GM18909 (cell line): ENCODE measurements around the gene MUC5AC.
"Not testable (repeated sequence)": the region's sequence is repeated elsewhere in the genome, so short reads cannot be mapped to it uniquely, and the experiment has no call there.

Experiments
- ATAC-seq: cut with Tn5 transposase; IDR thresholded peaks from one replicate; pipeline ENCODE4 v1.9.1; 2021; ENCODE audit warnings: mild to moderate bottlenecking; ENCODE audit not compliant: unreplicated experiment, poor library complexity

The MUC5AC gene

GRCh38 chr11:1244557-1244956 is 86.8 kb downstream of the MUC5AC start:
- not testable (repeated sequence) for ATAC-seq

- not testable (repeated sequence) for ATAC-seq
These were observed 88.0 kb downstream of the MUC5AC start for GRCh38 chr11:1245717-1246116.

- ATAC-seq: not testable (repeated sequence)
These were observed 88.5 kb downstream of the MUC5AC start for GRCh38 chr11:1246301-1246700.

- ATAC-seq: not testable (repeated sequence)
These were observed 89.3 kb downstream of the MUC5AC start for GRCh38 chr11:1247026-1247425.

GRCh38 chr11:1248951-1249350 is 91.2 kb downstream of the MUC5AC start:
- ATAC-seq: not testable (repeated sequence)

GRCh38 chr11:1250411-1250810 is 92.7 kb downstream of the MUC5AC start:
- not testable (repeated sequence) for ATAC-seq
